Activated CD8-positive, alpha-beta memory T cell treated with anti-CD3 and anti-CD28 coated beads for 24 hours (primary cell): ENCODE measurements around the gene C9orf40.

Source experiments
- DNase-seq: peaks from one replicate; pipeline ENCODE4 v3.0.0-alpha.2; 2020

The C9orf40 gene

GRCh38 chr9:74935008-74935407 is 17.7 kb downstream of the C9orf40 start:
- DNase-seq: no peak

GRCh38 chr9:74921737-74922136 is 31.0 kb downstream of the C9orf40 start:
- no peak for DNase-seq

- no peak for DNase-seq
Observed at GRCh38 chr9:74920944-74921626, 31.6 kb downstream of the C9orf40 start.

GRCh38 chr9:74910036-74910435 is 42.7 kb downstream of the C9orf40 start:
- DNase-seq: no peak

- no peak for DNase-seq
Observed at GRCh38 chr9:74908665-74909064, 44.0 kb downstream of the C9orf40 start.

- no peak for DNase-seq
Observed at GRCh38 chr9:74907085-74907484, 45.6 kb downstream of the C9orf40 start.

GRCh38 chr9:74901001-74901400 is 51.7 kb downstream of the C9orf40 start:
- no peak for DNase-seq
